ENCODE results near the gene INO80D. TPM values are rescaled to one million over a fixed set of nuclear protein-coding genes. Genes with fewer than 3 reads are reported as not detected.
"Not testable (repeated sequence)": the region's sequence is repeated elsewhere in the genome, so short reads cannot be mapped to it uniquely, and the experiment has no call there.

Gene INO80D
- total RNA-seq (10 to 100 TPM; 19.9 to 21.9 TPM), polyA plus RNA-seq (ENCODE audit: insufficient read length in 6 of 6) (10 to 100 TPM in 5 of 6 donors, 1 to 10 TPM in 1; 9.9 to 13.0 (median 12.0) TPM)
- long read RNA-seq, donor 1, full-length matches to known transcripts: 1 of 1 reads
- long read RNA-seq, donor 1, partial matches to known transcripts: 0 of 1 reads
- long read RNA-seq, donor 1, other reads (novel, unspliced or antisense): 0 of 1 reads
- long read RNA-seq, donor 2: 0 reads
- long read RNA-seq, donor 3: 0 reads
- long read RNA-seq, donor 4, partial matches to known transcripts: 2 of 3 reads
- long read RNA-seq, donor 4, other reads (novel, unspliced or antisense): 1 of 3 reads
- long read RNA-seq, donor 5, partial matches to known transcripts: 6 of 6 reads
- long read RNA-seq, donor 5, other reads (novel, unspliced or antisense): 0 of 6 reads
- long read RNA-seq, donor 6: 0 reads
- long read RNA-seq, donor 7: 0 reads
- long read RNA-seq, donor 8: 0 reads
- long read RNA-seq, donor 9: 0 reads
- long read RNA-seq, donor 10, partial matches to known transcripts: 0 of 2 reads
- long read RNA-seq, donor 10, other reads (novel, unspliced or antisense): 2 of 2 reads
- long read RNA-seq, donor 11, full-length matches to known transcripts: 1 of 1 reads
- long read RNA-seq, donor 11, partial matches to known transcripts: 0 of 1 reads
- long read RNA-seq, donor 11, other reads (novel, unspliced or antisense): 0 of 1 reads
- long read RNA-seq, donor 12: 0 reads

GRCh38 chr2:206085742-206086445, at the start of gene INO80D:
Gene INO80D (minus strand): TSS chr2:206086174. CDS start chr2:206063016, 23,158 bp downstream.
- peak within 1 kb of the TSS; percentile 80 to 87 for H3K4me3 ChIP-seq
- peaks cover 0 to 12% of the 10 kb centered on the region in 2 donors for H3K36me3 ChIP-seq
- peak within 1 kb of the TSS; percentile 96 to 99 for H3K27ac ChIP-seq
- TF ChIP-seq CTCF (IDR thresholded peaks at IDR 0.05): peak in 1 of 2 donors; percentile 54
- peak; percentile 86 for ATAC-seq
- no peaks in the 10 kb centered on the region for H3K9me3 ChIP-seq
- H3K4me1 ChIP-seq: peaks cover 15 to 47% of the 10 kb centered on the region in 2 donors
- H3K27me3 ChIP-seq: no peaks in the 10 kb centered on the region
- intact Hi-C loops (cut with DNase I): loop anchor here in 1 of 2 donors (10.0 kb wide), 1 partner anchor 69 kb away; the partner anchor contains the start of genes EEF1B2 and NDUFS1
- DNase-seq: peak; percentile 80 to 92 (median 86)

- DNase-seq (no peak), ATAC-seq (no peak)
- Histone ChIP-seq H3K36me3 (peaks cover 0 to 100% of the 10 kb centered on the region in 2 donors), H3K4me1 (no peaks in the 10 kb centered on the region), H3K27ac (no peak overlapping the region), H3K9me3 (no peaks in the 10 kb centered on the region), H3K4me3 (no peak overlapping the region), H3K27me3 (no peaks in the 10 kb centered on the region)
- TF ChIP-seq CTCF (IDR thresholded peaks at IDR 0.05): no peak
- intact Hi-C loops (cut with DNase I): no loop called here
Observed at GRCh38 chr2:206127656-206128055, 41.7 kb upstream of the INO80D start.

GRCh38 chr2:206125901-206126300, 39.9 kb upstream of the INO80D start:
- intact Hi-C loops (cut with DNase I): no loop called here
- TF ChIP-seq CTCF (IDR thresholded peaks at IDR 0.05): no peak
- H3K27ac ChIP-seq: no peak overlapping the region
- peaks cover 0 to 6% of the 10 kb centered on the region in 2 donors for H3K9me3 ChIP-seq
- peaks cover 0 to 100% of the 10 kb centered on the region in 2 donors for H3K36me3 ChIP-seq
- ATAC-seq: no peak
- H3K4me1 ChIP-seq: no peaks in the 10 kb centered on the region
- no peak overlapping the region for H3K4me3 ChIP-seq
- H3K27me3 ChIP-seq: no peaks in the 10 kb centered on the region
- DNase-seq: no peak

- DNase-seq: peak in 1 of 4 donors; percentile 17
- ATAC-seq; H3K27me3 ChIP-seq; H3K27ac ChIP-seq; H3K4me1 ChIP-seq; H3K4me3 ChIP-seq; intact Hi-C loops (cut with DNase I): not testable (repeated sequence)
- peaks cover 0 to 10% of the 10 kb centered on the region in 2 donors for H3K9me3 ChIP-seq
- peaks cover 0 to 92% of the 10 kb centered on the region in 2 donors for H3K36me3 ChIP-seq
Observed at GRCh38 chr2:206122569-206122968, 36.6 kb upstream of the INO80D start.

GRCh38 chr2:206116278-206116677, 30.3 kb upstream of the INO80D start:
- Histone ChIP-seq H3K36me3 (peaks cover 0 to 51% of the 10 kb centered on the region in 2 donors), H3K9me3 (peaks cover 0 to 9% of the 10 kb centered on the region in 2 donors), H3K27me3 (no peaks in the 10 kb centered on the region), H3K4me1 (no peaks in the 10 kb centered on the region), H3K27ac (no peak overlapping the region), H3K4me3 (no peak overlapping the region)
- TF ChIP-seq CTCF (IDR thresholded peaks at IDR 0.05): no peak
- ATAC-seq: no peak
- peak in 1 of 4 donors; percentile 62 for DNase-seq
- intact Hi-C loops (cut with DNase I): no loop called here

All from left lung (tissue), 14 donors.